ENCODE data around the gene SKIC2.

GRCh38 chr6:31949926-31950548 lies 8.9 kb upstream of the SKIC2 start:
- TF ChIP-seq CTCF (conservative IDR thresholded peaks at IDR 0.05 in 1 of 2, IDR thresholded peaks at IDR 0.05 in 1 of 2; ENCODE audit: low read depth in 1 of 2, low read length in 2 of 2) (no peak), EZH2 (IDR thresholded peaks at IDR 0.05; ENCODE audit: low read length, missing control alignments) (no peak)

Data from fibroblast of lung (primary cell).